Neural progenitor cell (in vitro differentiated cells): ENCODE data around the gene ABHD16B. TPM values are rescaled to one million over a fixed set of nuclear protein-coding genes. Genes with fewer than 3 reads are reported as not detected.
A peak's percentile ranks its signal among the peaks of the same experiment; 100 is the strongest.

Experiments
- DNase-seq: peaks from one replicate; pipeline ENCODE4 v3.0.0-alpha.2; 2016; ENCODE audit warnings: low spot score
- H2AFZ ChIP-seq: fragments of 200-600 bp; sonication (generic); replicated peaks from 2 replicates; pipeline ENCODE4 v1.6.1; 2016; ENCODE audit warnings: antibody characterized with exemption
- H3F3A ChIP-seq: fragments of 200-600 bp; sonication (generic); 2 replicates; pipeline ENCODE4 v1.6.1; 2016; ENCODE audit warnings: antibody characterized with exemption, low read depth
- H3K27ac ChIP-seq: fragments of 200-600 bp; sonication (generic); 2 replicates; pipeline ENCODE4 v1.5.1; 2016; ENCODE audit warnings: mild to moderate bottlenecking
- H3K27me3 ChIP-seq: fragments of 200-600 bp; sonication (generic); 2 replicates; pipeline ENCODE4 v1.6.1; 2016; ENCODE audit warnings: mild to moderate bottlenecking, moderate library complexity
- H3K36me3 ChIP-seq: fragments of 200-600 bp; sonication (generic); 2 replicates; pipeline ENCODE4 v1.5.1; 2016
- H3K4me1 ChIP-seq: fragments of 200-600 bp; sonication (generic); 2 replicates; pipeline ENCODE4 v1.6.1; 2016; ENCODE audit warnings: mixed run types
- H3K4me2 ChIP-seq: fragments of 200-600 bp; sonication (generic); 2 replicates; pipeline ENCODE4 v1.6.1; 2016
- H3K4me3 ChIP-seq: fragments of 200-600 bp; sonication (generic); 2 replicates; pipeline ENCODE4 v1.5.1; 2016
- H3K79me2 ChIP-seq: fragments of 200-600 bp; sonication (generic); 2 replicates; pipeline ENCODE4 v1.6.1; 2016; ENCODE audit warnings: low read depth
- H3K9ac ChIP-seq: fragments of 200-600 bp; sonication (generic); 2 replicates; pipeline ENCODE4 v1.6.1; 2016
- H3K9me3 ChIP-seq: fragments of 200-600 bp; sonication (generic); 2 replicates; pipeline ENCODE4 v1.5.1; 2016; ENCODE audit warnings: low read depth
- H4K20me1 ChIP-seq: fragments of 200-600 bp; sonication (generic); 2 replicates; pipeline ENCODE4 v1.6.1; 2016; ENCODE audit warnings: low read depth
- H3K27ac Mint-ChIP-seq: 3 replicates; pipeline ENCODE4 v1.8.0; 2021; ENCODE audit warnings: mixed read lengths
- H3K27me3 Mint-ChIP-seq: 2 replicates; pipeline ENCODE4 v1.8.0; 2022; ENCODE audit warnings: low read depth, mild to moderate bottlenecking, inconsistent platforms, moderate library complexity, mixed read lengths; ENCODE audit not compliant: insufficient read depth
- H3K36me3 Mint-ChIP-seq: 3 replicates; pipeline ENCODE4 v1.8.0; 2021; ENCODE audit warnings: mixed read lengths
- H3K4me1 Mint-ChIP-seq: 3 replicates; pipeline ENCODE4 v1.8.0; 2021; ENCODE audit warnings: mixed read lengths
- H3K4me3 Mint-ChIP-seq: 3 replicates; pipeline ENCODE4 v1.8.0; 2021; ENCODE audit warnings: mild to moderate bottlenecking, moderate library complexity, mixed read lengths
- H3K9me3 Mint-ChIP-seq: 3 replicates; pipeline ENCODE4 v1.8.0; 2020; ENCODE audit warnings: mixed read lengths
- EZH2 ChIP-seq: fragments of 200-600 bp; sonication (generic); IDR thresholded peaks from 2 replicates; pipeline ENCODE4 v1.6.1; 2017; ENCODE audit warnings: antibody characterized with exemption, mild to moderate bottlenecking, moderate library complexity
- EZH2phosphoT487 ChIP-seq: fragments of 200-600 bp; sonication (generic); IDR thresholded peaks from 2 replicates; pipeline ENCODE4 v1.6.1; 2017; ENCODE audit warnings: antibody characterized with exemption
- total RNA-seq: library from RNA; depleted of rRNA; stranded (reverse); fragments of >200 nt; gene quantifications from 2 replicates; pipeline ENCODE4 v1.2.3, GENCODE V29; 2015; ENCODE audit warnings: low replicate concordance
- TF ChIP-seq, protein P1 (sequence below): fragments of 200-600 bp; sonication (generic); IDR thresholded peaks from 2 replicates; pipeline ENCODE4 v1.5.1; 2017; ENCODE audit warnings: antibody characterized with exemption, mild to moderate bottlenecking

The ABHD16B gene
- total RNA-seq, 1 donor from 2014 or later = not detected

DNA sequence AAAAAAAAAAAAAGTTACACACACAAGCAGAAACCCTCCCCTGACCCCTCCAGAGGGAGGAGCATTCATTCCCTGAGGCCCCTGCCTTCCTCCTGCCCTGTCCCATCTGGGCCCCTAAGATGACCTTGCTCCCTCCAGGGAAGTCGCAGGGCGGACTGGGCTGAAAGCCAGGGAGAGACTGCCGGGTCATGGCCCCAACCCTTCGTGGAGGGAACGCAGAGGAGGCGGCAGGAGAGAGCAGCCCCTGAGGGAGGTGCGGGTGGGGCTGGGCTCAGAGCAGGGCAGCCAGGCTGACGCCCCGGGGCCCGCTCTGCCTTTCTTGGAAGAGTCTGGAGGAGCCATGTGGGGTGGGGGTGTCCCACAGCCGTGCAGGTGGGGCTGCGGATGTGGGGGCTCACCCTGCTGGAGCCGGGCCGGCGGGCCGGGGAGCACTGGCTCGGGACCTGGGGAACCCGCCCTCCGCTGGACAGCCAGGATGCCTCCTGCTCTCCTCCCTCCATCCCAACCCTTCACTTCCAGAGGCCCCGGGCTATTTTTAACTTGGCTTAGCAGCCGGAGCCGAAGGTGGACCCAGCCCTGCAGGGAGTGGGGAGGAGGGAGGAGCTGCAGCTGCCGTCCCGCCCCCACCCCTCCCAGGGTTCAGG is 15.0 kb upstream of the ABHD16B start:
- Mint-ChIP-seq H3K4me1 (peaks cover 7% of the 10 kb centered on the region), H3K9me3 (peaks cover 6% of the 10 kb centered on the region), H3K4me3 (peak overlapping the region; percentile 80), H3K27ac (peak overlapping the region; percentile 87), H3K36me3 (no peaks in the 10 kb centered on the region), H3K27me3 (peaks cover 2% of the 10 kb centered on the region)
- peaks cover 32% of the 10 kb centered on the region for H3F3A ChIP-seq
- TF ChIP-seq EZH2 (no peak), EZH2phosphoT487 (no peak)
- TF ChIP-seq, protein P1, sequence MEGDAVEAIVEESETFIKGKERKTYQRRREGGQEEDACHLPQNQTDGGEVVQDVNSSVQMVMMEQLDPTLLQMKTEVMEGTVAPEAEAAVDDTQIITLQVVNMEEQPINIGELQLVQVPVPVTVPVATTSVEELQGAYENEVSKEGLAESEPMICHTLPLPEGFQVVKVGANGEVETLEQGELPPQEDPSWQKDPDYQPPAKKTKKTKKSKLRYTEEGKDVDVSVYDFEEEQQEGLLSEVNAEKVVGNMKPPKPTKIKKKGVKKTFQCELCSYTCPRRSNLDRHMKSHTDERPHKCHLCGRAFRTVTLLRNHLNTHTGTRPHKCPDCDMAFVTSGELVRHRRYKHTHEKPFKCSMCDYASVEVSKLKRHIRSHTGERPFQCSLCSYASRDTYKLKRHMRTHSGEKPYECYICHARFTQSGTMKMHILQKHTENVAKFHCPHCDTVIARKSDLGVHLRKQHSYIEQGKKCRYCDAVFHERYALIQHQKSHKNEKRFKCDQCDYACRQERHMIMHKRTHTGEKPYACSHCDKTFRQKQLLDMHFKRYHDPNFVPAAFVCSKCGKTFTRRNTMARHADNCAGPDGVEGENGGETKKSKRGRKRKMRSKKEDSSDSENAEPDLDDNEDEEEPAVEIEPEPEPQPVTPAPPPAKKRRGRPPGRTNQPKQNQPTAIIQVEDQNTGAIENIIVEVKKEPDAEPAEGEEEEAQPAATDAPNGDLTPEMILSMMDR = no peak
- H2AFZ ChIP-seq = no peak overlapping the region
- H4K20me1 ChIP-seq = no peaks in the 10 kb centered on the region
- H3K4me2 ChIP-seq = peak overlapping the region; percentile 80
- H3K27ac ChIP-seq = no peak overlapping the region
- H3K79me2 ChIP-seq = no peaks in the 10 kb centered on the region
- H3K36me3 ChIP-seq = no peaks in the 10 kb centered on the region
- H3K4me1 ChIP-seq = peaks cover 23% of the 10 kb centered on the region
- no peak overlapping the region for H3K9ac ChIP-seq
- DNase-seq = peak; percentile 66
- H3K9me3 ChIP-seq = no peaks in the 10 kb centered on the region
- H3K27me3 ChIP-seq = no peaks in the 10 kb centered on the region
- peak overlapping the region; percentile 39 for H3K4me3 ChIP-seq

DNA sequence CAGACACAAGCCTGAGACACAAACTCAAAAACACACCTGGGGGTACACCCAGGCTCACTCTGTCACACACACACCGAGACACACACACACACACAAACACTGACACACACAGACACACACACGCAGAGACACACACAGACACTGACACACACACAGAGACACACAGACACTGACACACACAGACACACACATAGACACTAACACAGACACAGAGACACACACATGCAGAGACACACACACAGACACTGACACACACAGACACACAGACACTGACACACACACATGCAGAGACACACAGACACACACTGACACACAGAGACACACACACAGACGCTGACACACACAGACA is 14.4 kb upstream of the ABHD16B start:
- H3K9me3 Mint-ChIP-seq = peaks cover 7% of the 10 kb centered on the region
- no peak for DNase-seq
- peaks cover 7% of the 10 kb centered on the region for H3K4me1 Mint-ChIP-seq
- no peak overlapping the region for H2AFZ ChIP-seq
- H3K4me3 Mint-ChIP-seq = no peak overlapping the region
- peaks cover 2% of the 10 kb centered on the region for H3K27me3 Mint-ChIP-seq
- peaks cover 32% of the 10 kb centered on the region for H3F3A ChIP-seq
- no peaks in the 10 kb centered on the region for H3K27me3 ChIP-seq
- H3K27ac Mint-ChIP-seq = no peak overlapping the region
- no peak for TF ChIP-seq EZH2phosphoT487
- TF ChIP-seq, protein P1 = no peak
- no peak for TF ChIP-seq EZH2
- peak overlapping the region; percentile 80 for H3K4me2 ChIP-seq
- no peaks in the 10 kb centered on the region for H3K9me3 ChIP-seq
- no peaks in the 10 kb centered on the region for H3K36me3 ChIP-seq
- no peak overlapping the region for H3K9ac ChIP-seq
- H3K4me3 ChIP-seq = no peak overlapping the region
- no peaks in the 10 kb centered on the region for H3K36me3 Mint-ChIP-seq
- no peaks in the 10 kb centered on the region for H3K79me2 ChIP-seq
- H3K4me1 ChIP-seq = peaks cover 23% of the 10 kb centered on the region
- no peaks in the 10 kb centered on the region for H4K20me1 ChIP-seq
- H3K27ac ChIP-seq = no peak overlapping the region

DNA sequence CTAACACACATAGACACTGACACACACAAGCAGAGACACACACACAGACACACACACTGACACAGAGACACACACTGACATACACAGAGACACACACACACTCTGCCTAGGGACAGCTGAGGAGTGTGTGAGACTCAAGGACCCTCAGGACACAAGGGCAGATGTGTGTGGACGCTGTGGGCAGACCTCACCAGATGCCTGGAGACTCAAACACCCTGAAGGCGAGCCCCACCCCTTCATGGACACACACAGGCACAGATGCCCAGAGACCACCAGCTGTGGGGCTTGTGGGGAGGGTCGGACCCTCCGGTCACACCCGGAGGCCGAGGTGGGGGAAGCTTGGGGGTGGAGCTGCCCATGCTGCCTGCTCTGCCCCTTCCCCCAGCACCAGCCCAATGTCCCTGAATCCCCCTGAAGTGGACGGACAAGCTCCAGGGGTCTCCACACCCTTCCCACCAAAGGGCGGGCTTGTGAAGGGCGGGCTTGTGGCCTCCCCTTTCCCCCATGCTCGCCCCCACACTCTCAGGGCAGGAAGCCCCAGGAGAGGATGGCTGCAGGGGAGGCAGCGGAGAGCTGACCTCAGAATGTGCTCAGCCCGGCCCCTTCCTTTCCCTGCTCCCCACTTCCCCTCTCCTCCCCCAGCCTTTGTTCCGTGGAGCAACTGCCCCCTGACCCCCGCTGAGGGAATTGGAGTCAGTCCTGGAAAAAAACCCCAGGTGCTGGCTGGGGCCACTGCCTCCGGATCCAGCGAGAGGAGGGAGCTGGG is 13.9 kb upstream of the ABHD16B start:
- H3K4me2 ChIP-seq = peak overlapping the region; percentile 80
- Mint-ChIP-seq H3K27me3 (no peaks in the 10 kb centered on the region), H3K4me3 (no peak overlapping the region), H3K27ac (no peak overlapping the region), H3K36me3 (no peaks in the 10 kb centered on the region), H3K9me3 (peaks cover 7% of the 10 kb centered on the region), H3K4me1 (peaks cover 5% of the 10 kb centered on the region)
- no peaks in the 10 kb centered on the region for H3K79me2 ChIP-seq
- no peak overlapping the region for H3K4me3 ChIP-seq
- H3K4me1 ChIP-seq = peaks cover 23% of the 10 kb centered on the region
- H3K9me3 ChIP-seq = no peaks in the 10 kb centered on the region
- peaks cover 32% of the 10 kb centered on the region for H3F3A ChIP-seq
- H2AFZ ChIP-seq = peak overlapping the region; percentile 23
- no peak overlapping the region for H3K27ac ChIP-seq
- DNase-seq = peak; percentile 74
- no peaks in the 10 kb centered on the region for H3K27me3 ChIP-seq
- no peaks in the 10 kb centered on the region for H3K36me3 ChIP-seq
- H3K9ac ChIP-seq = no peak overlapping the region
- no peak for TF ChIP-seq EZH2
- TF ChIP-seq EZH2phosphoT487 = no peak
- TF ChIP-seq, protein P1 = no peak
- no peaks in the 10 kb centered on the region for H4K20me1 ChIP-seq
